H1 (cell line): ENCODE measurements around the gene ANKS1B.

ENCODE experiments used
- ATF2 ChIP-seq: IDR thresholded peaks from 2 replicates; pipeline ENCODE4 v1.6.1; 2012; ENCODE audit warnings: low read length, inconsistent platforms
- CTCF ChIP-seq, 3 experiments: IDR thresholded peaks; 1 replicate in 2 of 3; 2 replicates in 1 of 3; pipeline versions ENCODE4 v1.5.1 to v1.6.1; 2011; ENCODE audit warnings: low read length in 3 of 3, mild to moderate bottlenecking in 3 of 3, inconsistent platforms in 2 of 3, low read depth in 1 of 3, moderate library complexity in 1 of 3; ENCODE audit not compliant: insufficient read depth in 1 of 3; ENCODE audit errors: control extremely low read depth in 1 of 3
- EP300 ChIP-seq, 2 experiments: IDR thresholded peaks; 1 replicate in 1 of 2; 2 replicates in 1 of 2; pipeline ENCODE4 v1.6.1; 2011 to 2012; ENCODE audit warnings: low read depth in 2 of 2, low read length in 2 of 2, mild to moderate bottlenecking in 2 of 2, borderline replicate concordance in 1 of 2, inconsistent platforms in 1 of 2, moderate library complexity in 1 of 2
- GABPA ChIP-seq: IDR thresholded peaks from 2 replicates; pipeline ENCODE4 v1.6.1; 2011; ENCODE audit warnings: mild to moderate bottlenecking, low read length, moderate library complexity, borderline replicate concordance; ENCODE audit not compliant: insufficient read depth
- MAFK ChIP-seq: IDR thresholded peaks from 2 replicates; pipeline ENCODE4 v1.6.1; 2012; ENCODE audit warnings: low read depth, mild to moderate bottlenecking, improper control_type of control experiment, low read length
- POLR2A ChIP-seq, 2 experiments: IDR thresholded peaks; 1 replicate in 1 of 2; 2 replicates in 1 of 2; pipeline ENCODE4 v1.6.1; 2011; ENCODE audit warnings: low read depth in 2 of 2, low read length in 2 of 2, mild to moderate bottlenecking in 2 of 2; ENCODE audit errors: control extremely low read depth in 1 of 2
- SIN3A ChIP-seq, 2 experiments: IDR thresholded peaks in 1 of 2; conservative IDR thresholded peaks in 1 of 2; 2 replicates each; pipeline ENCODE4 v1.6.1; 2011 to 2012; ENCODE audit warnings: low read length in 2 of 2, improper control_type of control experiment in 1 of 2, low read depth in 1 of 2, mild to moderate bottlenecking in 1 of 2
- SIX5 ChIP-seq: IDR thresholded peaks from 2 replicates; pipeline ENCODE4 v1.6.1; 2011; ENCODE audit warnings: mild to moderate bottlenecking, low read depth, low read length
- SP1 ChIP-seq: IDR thresholded peaks from 2 replicates; pipeline ENCODE4 v1.6.1; 2011; ENCODE audit warnings: low read depth, low read length
- SP4 ChIP-seq: IDR thresholded peaks from 2 replicates; pipeline ENCODE4 v1.6.1; 2012; ENCODE audit warnings: low read length, inconsistent platforms
- SUZ12 ChIP-seq: fragments of 200-600 bp; sonication (generic); IDR thresholded peaks from 2 replicates; pipeline ENCODE4 v1.6.1; 2012; ENCODE audit warnings: mild to moderate bottlenecking, inconsistent platforms, low read length, moderate library complexity, mixed read lengths
- TAF1 ChIP-seq: IDR thresholded peaks from 2 replicates; pipeline ENCODE4 v1.6.1; 2011; ENCODE audit warnings: mild to moderate bottlenecking, low read depth, low read length
- ZNF274 ChIP-seq: IDR thresholded peaks from 2 replicates; pipeline ENCODE4 v1.7.0; 2012; ENCODE audit warnings: low read length, borderline replicate concordance; ENCODE audit errors: extremely low read depth

- no peak for TF ChIP-seq SUZ12
- no peak for TF ChIP-seq ZNF274
- no peak for TF ChIP-seq SP4
- no peak for TF ChIP-seq TAF1
- TF ChIP-seq SIX5, result no peak
- peak; percentile 2 to 28 (median 21); a peak in 2 of 4 replicates for TF ChIP-seq CTCF (IDR thresholded peaks at IDR 0.05; ENCODE audit: control extremely low read depth in 1 of 3, insufficient read depth in 1 of 3, low read depth in 1 of 3, low read length in 3 of 3)
- TF ChIP-seq GABPA, result no peak
- no peak for TF ChIP-seq POLR2A (IDR thresholded peaks at IDR 0.05; ENCODE audit: control extremely low read depth in 1 of 2, low read depth in 2 of 2, low read length in 2 of 2)
- no peak for TF ChIP-seq SIN3A (conservative IDR thresholded peaks at IDR 0.05 in 1 of 2, IDR thresholded peaks at IDR 0.05 in 1 of 2; ENCODE audit: low read depth in 1 of 2, low read length in 2 of 2)
- no peak for TF ChIP-seq ATF2
- TF ChIP-seq EP300 (IDR thresholded peaks at IDR 0.05; ENCODE audit: borderline replicate concordance in 1 of 2, low read depth in 2 of 2, low read length in 2 of 2), result no peak
- TF ChIP-seq MAFK, result no peak
- TF ChIP-seq SP1, result no peak
Measured at GRCh38 chr12:99224237-99224636, 760.5 kb downstream of the ANKS1B start.
